GM21360 (cell line): Measurements from ENCODE around the gene SYNDIG1L.

Experiments
- ATAC-seq: cut with Tn5 transposase; IDR thresholded peaks from one replicate; pipeline ENCODE4 v1.9.1; 2021; ENCODE audit warnings: mild to moderate bottlenecking, moderate library complexity; ENCODE audit not compliant: unreplicated experiment

SYNDIG1L gene

DNA sequence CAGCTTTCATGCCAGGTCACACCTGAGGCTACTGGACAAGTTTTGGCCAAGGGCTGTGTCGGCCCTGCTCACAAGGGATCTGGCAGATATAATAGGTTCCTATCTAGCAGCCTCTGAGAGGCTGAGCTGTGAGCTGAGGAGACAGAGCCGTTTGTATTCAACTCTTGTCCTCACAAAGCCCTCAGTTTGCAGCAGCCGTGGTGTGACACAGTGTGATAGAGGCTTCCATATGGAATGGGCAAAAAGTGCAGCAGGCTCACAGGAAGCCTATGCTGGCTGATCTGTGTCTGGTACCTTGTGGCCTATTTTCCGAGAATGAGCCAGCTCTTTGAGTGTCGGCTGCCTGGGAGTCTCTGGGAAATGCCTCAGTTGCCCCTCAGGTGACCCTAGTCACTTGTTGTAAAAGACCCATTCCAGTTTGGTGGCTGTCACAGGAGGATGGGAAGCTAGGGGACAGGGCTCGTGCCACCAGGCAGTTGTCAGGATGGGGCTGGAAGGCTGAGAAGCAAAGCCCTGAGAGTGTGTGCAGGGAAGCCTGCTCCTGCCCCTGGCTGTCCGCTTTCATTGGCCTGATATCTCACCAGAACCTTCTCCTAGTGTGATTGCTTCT is 61.6 kb downstream of the SYNDIG1L start:
- ATAC-seq: no peak

GRCh38 chr14:74362361-74362915 is 63.6 kb downstream of the SYNDIG1L start:
- ATAC-seq: no peak

DNA sequence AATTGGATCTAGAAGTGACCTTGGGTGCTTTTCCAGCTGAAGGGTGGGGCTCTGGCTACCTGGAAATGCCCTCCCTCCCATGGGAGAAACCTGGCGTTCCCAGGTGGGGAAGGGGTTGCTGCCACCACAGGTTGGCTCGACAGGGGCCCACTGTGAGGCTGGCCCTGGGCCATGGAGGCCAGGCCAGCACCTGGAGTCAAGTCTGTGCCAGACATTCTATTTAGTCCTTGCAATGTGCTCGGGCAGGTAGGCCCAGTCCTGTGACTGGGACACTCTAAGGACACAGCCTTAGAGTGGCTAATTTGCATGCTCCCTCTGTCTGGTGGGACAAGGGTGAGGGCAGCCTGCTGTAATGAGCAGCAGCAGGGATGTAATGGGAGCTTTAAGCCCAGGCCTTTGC is 65.8 kb downstream of the SYNDIG1L start:
- no peak for ATAC-seq

DNA sequence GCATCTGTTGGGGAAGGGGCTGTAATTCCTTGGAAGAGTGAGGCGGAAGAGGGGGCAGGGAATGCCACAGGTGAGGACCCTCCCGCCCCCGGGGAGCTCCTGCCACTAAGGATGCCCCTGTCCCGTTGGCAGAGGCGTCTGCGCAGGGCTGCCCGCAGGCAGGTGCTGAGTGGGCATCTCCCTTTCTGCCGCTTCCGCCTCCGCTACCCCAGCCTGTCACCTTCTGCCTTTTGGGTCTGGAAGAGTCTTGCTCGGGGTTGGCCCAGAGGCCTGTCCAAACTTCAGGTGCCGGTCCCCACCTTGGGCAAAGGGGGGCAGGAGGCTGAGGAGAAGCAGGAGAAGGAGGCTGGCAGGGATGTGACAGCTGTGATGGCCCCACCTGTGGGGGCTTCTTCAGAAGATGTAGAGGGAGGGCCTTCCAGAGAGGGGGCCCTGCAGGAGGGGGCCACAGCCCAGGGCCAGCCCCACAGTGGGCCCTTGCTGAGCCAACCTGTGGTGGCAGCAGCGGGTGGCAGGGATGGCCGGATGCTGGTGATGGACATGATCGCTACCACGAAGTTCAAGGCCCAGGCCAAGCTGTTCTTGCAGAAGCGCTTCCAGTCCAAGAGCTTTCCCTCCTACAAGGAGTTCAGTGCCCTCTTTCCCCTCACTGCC is 67.7 kb downstream of the SYNDIG1L start:
- ATAC-seq: no peak

DNA sequence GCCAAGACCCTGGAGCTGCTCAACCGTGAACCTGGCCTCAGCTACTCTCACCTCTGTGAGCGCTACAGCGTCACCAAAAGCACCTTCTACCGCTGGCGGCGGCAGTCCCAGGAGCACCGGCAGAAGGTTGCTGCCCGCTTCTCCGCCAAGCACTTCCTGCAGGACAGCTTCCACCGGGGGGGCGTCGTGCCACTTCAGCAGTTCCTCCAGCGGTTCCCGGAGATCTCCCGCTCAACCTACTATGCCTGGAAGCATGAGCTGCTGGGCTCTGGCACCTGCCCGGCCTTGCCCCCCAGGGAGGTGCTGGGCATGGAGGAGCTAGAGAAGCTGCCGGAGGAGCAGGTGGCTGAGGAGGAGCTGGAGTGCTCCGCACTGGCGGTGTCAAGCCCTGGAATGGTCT is 68.4 kb downstream of the SYNDIG1L start:
- no peak for ATAC-seq

DNA sequence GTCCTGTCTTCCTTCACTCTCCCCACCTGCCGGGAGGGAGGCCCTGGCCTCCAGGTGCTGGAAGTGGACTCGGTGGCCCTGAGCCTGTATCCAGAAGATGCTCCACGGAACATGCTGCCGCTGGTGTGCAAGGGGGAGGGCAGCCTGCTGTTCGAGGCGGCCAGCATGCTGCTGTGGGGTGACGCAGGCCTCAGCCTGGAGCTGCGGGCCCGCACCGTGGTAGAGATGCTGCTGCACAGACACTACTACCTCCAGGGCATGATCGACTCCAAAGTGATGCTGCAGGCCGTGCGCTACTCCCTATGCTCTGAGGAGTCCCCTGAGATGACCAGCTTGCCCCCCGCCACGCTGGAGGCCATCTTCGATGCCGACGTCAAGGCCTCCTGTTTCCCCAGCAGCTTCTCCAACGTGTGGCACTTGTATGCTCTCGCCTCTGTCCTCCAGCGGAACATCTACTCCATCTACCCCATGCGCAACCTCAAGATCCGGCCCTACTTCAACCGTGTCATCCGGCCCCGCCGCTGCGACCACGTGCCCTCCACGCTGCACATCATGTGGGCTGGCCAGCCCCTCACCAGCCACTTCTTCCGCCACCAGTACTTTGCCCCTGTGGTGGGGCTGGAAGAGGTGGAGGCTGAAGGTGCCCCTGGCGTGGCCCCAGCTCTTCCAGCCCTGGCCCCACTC is 69.0 kb downstream of the SYNDIG1L start:
- ATAC-seq: no peak
